Measurements from ENCODE around the gene CBFA2T2. TPM values are rescaled to one million over a fixed set of nuclear protein-coding genes. Genes with fewer than 3 reads are reported as not detected.

CBFA2T2 gene
- polyA plus RNA-seq, 3 donors, result 1.7 to 9.7 (median 4.9) TPM

- no peaks in the 10 kb centered on the region for H3K9me3 Mint-ChIP-seq
- TF ChIP-seq CTCF (IDR thresholded peaks at IDR 0.05), result no peak
- no peak overlapping the region for H3K27ac ChIP-seq (ENCODE audit: low read depth in 1 of 2, low read length in 2 of 2)
- no CpG with 5 or more reads among the region's 11 CpGs for WGBS (ENCODE audit: insufficient coverage)
- peaks cover 12% of the 10 kb centered on the region for H3K4me1 Mint-ChIP-seq
- no peak overlapping the region for H3K4me3 Mint-ChIP-seq
- no peaks in the 10 kb centered on the region for H3K27me3 ChIP-seq (ENCODE audit: control insufficient read depth in 2 of 2, insufficient read depth in 2 of 2, low read length in 2 of 2)
- H3K36me3 ChIP-seq (replicated peaks in 1 of 2; ENCODE audit: control insufficient read depth in 1 of 2, insufficient read depth in 2 of 2, low read length in 2 of 2), result no peaks in the 10 kb centered on the region
- no peak overlapping the region for H3K27ac Mint-ChIP-seq
- no peak overlapping the region for H3K4me3 ChIP-seq (replicated peaks in 1 of 3; ENCODE audit: low read depth in 2 of 3, low read length in 3 of 3)
- no peaks in the 10 kb centered on the region for H4K20me1 ChIP-seq (ENCODE audit: insufficient read depth, low read length)
- no peaks in the 10 kb centered on the region for H3K9me3 ChIP-seq (replicated peaks in 1 of 2; ENCODE audit: control insufficient read depth in 1 of 2, insufficient read depth in 1 of 2, low read length in 2 of 2)
- H3K36me3 Mint-ChIP-seq, result no peaks in the 10 kb centered on the region
- H3K4me1 ChIP-seq (ENCODE audit: control insufficient read depth in 1 of 2, insufficient read depth in 2 of 2, low read length in 2 of 2), result peaks cover 10 to 12% of the 10 kb centered on the region in 2 donors
- no peak overlapping the region for H3K9ac ChIP-seq (ENCODE audit: insufficient read depth, low read length, poor library complexity, severe bottlenecking)
- H3K4me2 ChIP-seq (replicated peaks; ENCODE audit: extremely low read depth, low read length, poor library complexity, severe bottlenecking), result no peak overlapping the region
- no peaks in the 10 kb centered on the region for H3K79me2 ChIP-seq (ENCODE audit: insufficient read depth, low read length)
- intact Hi-C loops (cut with micrococcal nuclease), result no loop called here
- no peak overlapping the region for H2AFZ ChIP-seq (ENCODE audit: insufficient read depth, low read depth, low read length, poor library complexity, severe bottlenecking)
- no peak for DNase-seq
- peaks cover 0 to 11% (median 3%) of the 10 kb centered on the region in 3 donors for H3K27me3 Mint-ChIP-seq (ENCODE audit: low read depth in 3 of 3)
Measured at GRCh38 chr20:33474963-33475362, 14.9 kb upstream of the CBFA2T2 start.

- WGBS (ENCODE audit: insufficient coverage), result 66% methylated on average over 5 of the region's 14 CpGs
- no peaks in the 10 kb centered on the region for H3K79me2 ChIP-seq (ENCODE audit: insufficient read depth, low read length)
- Mint-ChIP-seq H3K4me1 (peaks cover 12% of the 10 kb centered on the region), H3K27ac (peak overlapping the region in 1 of 7 donors; percentile 54), H3K36me3 (no peaks in the 10 kb centered on the region), H3K27me3 (ENCODE audit: low read depth in 3 of 3) (peaks cover 0 to 10% (median 3%) of the 10 kb centered on the region in 3 donors), H3K4me3 (no peak overlapping the region), H3K9me3 (no peaks in the 10 kb centered on the region)
- no peak for TF ChIP-seq CTCF (IDR thresholded peaks at IDR 0.05)
- peak overlapping the region; percentile 5 for H3K4me2 ChIP-seq (replicated peaks; ENCODE audit: extremely low read depth, low read length, poor library complexity, severe bottlenecking)
- no peak overlapping the region for H3K27ac ChIP-seq (ENCODE audit: low read depth in 1 of 2, low read length in 2 of 2)
- no peak for DNase-seq
- H3K4me3 ChIP-seq (replicated peaks in 1 of 3; ENCODE audit: low read depth in 2 of 3, low read length in 3 of 3), result no peak overlapping the region
- H4K20me1 ChIP-seq (ENCODE audit: insufficient read depth, low read length), result no peaks in the 10 kb centered on the region
- peaks cover 10 to 12% of the 10 kb centered on the region in 2 donors for H3K4me1 ChIP-seq (ENCODE audit: control insufficient read depth in 1 of 2, insufficient read depth in 2 of 2, low read length in 2 of 2)
- H3K9ac ChIP-seq (ENCODE audit: insufficient read depth, low read length, poor library complexity, severe bottlenecking), result no peak overlapping the region
- intact Hi-C loops (cut with micrococcal nuclease), result no loop called here
- no peaks in the 10 kb centered on the region for H3K9me3 ChIP-seq (replicated peaks in 1 of 2; ENCODE audit: control insufficient read depth in 1 of 2, insufficient read depth in 1 of 2, low read length in 2 of 2)
- H3K36me3 ChIP-seq (replicated peaks in 1 of 2; ENCODE audit: control insufficient read depth in 1 of 2, insufficient read depth in 2 of 2, low read length in 2 of 2), result no peaks in the 10 kb centered on the region
- H3K27me3 ChIP-seq (ENCODE audit: control insufficient read depth in 2 of 2, insufficient read depth in 2 of 2, low read length in 2 of 2), result no peaks in the 10 kb centered on the region
- H2AFZ ChIP-seq (ENCODE audit: insufficient read depth, low read depth, low read length, poor library complexity, severe bottlenecking), result no peak overlapping the region
Measured at GRCh38 chr20:33475381-33476152, 14.3 kb upstream of the CBFA2T2 start.

Measured in CD14-positive monocyte (primary cell).